Mucosa of descending colon (tissue), 3 donors: ENCODE data around the gene ADPRM. TPM values are rescaled to one million over a fixed set of nuclear protein-coding genes. Genes with fewer than 3 reads are reported as not detected.
A peak's percentile ranks its signal among the peaks of the same experiment; 100 is the strongest.

Experiments used
- ATAC-seq: fragments of 200-7000 bp; cut with Tn5 transposase; one replicate; pipeline ENCODE4 v1.9.1; 2020; ENCODE audit warnings: mild to moderate bottlenecking, moderate library complexity
- DNase-seq, 3 donors: peaks; one replicate each; pipeline ENCODE4 v3.0.0-alpha.2; 2020
- H3K36me3 ChIP-seq: fragments of 200-600 bp; one replicate; pipeline ENCODE4 v1.8.0; 2021; ENCODE audit warnings: low read depth, mild to moderate bottlenecking
- H3K4me1 ChIP-seq: fragments of 200-600 bp; one replicate; pipeline ENCODE4 v1.8.0; 2021; ENCODE audit warnings: low read depth, mild to moderate bottlenecking
- H3K4me3 ChIP-seq: fragments of 200-600 bp; one replicate; pipeline ENCODE4 v1.8.0; 2021; ENCODE audit warnings: mild to moderate bottlenecking
- H3K9me3 ChIP-seq: fragments of 200-600 bp; one replicate; pipeline ENCODE4 v1.8.0; 2021; ENCODE audit warnings: mild to moderate bottlenecking
- intact Hi-C, 2 donors: fragments of 100-400 bp; cut with DNase I in 1 of 2; cut with micrococcal nuclease in 1 of 2; formaldehyde crosslinking; loops; one replicate each; pipeline versions ENCODE4 v1.11.0 to v1.11.1; 2022; cut with DNase I, micrococcal nuclease
- total RNA-seq, 3 donors: library from RNA; stranded (reverse); fragmentation: NEBNext Ultra II Directional in 2 of 3; extraction: Animal tissue kit (Norgen Biotek cat#: 25700) in 2 of 3; gene quantifications; one replicate each; pipeline versions ENCODE4 v1.2.1 to v1.2.4, GENCODE V29; 2021 to 2023
- TF ChIP-seq, protein P1 (sequence below): fragments of 200-600 bp; IDR thresholded peaks from one replicate; pipeline ENCODE4 v1.8.0; 2022; ENCODE audit warnings: antibody characterized with exemption, mild to moderate bottlenecking
- donor health status: DM: no; HTN: no; CAD: no; lungs with moderate emphysema.
- donor health status: DM: no; HTN: no; CAD: no.
- donor health status: DM: no; HTN: yes; CAD: no.

Gene ADPRM
- total RNA-seq, 3 donors from 2014 or later = 6.9 to 8.7 (median 8.5) TPM

DNA sequence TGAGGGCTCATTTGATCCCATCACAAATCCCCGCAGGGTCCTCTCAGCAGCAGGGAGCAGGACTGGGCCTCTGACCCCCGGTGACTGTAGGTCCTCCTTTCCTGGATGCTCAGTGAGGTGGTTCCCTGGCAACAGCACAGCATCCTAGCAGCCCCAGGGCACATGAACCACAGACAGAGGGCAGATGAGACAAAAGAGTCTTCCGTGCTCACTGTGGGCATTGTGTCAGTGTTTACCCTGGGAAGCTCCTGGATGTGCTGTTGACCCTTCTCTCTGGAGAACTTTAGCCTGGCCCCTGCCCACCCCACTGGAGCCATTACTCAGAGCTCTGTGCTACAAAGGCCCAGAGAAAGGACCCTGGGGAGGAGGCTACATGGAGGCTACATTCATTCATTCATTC lies 54.2 kb downstream of the ADPRM start:
- no peak for ATAC-seq
- intact Hi-C loops = no loop called here
- Histone ChIP-seq H3K4me3 (no peak overlapping the region), H3K36me3 (no peaks in the 10 kb centered on the region), H3K4me1 (no peaks in the 10 kb centered on the region), H3K9me3 (no peaks in the 10 kb centered on the region)
- no peak for DNase-seq
- TF ChIP-seq, protein P1, sequence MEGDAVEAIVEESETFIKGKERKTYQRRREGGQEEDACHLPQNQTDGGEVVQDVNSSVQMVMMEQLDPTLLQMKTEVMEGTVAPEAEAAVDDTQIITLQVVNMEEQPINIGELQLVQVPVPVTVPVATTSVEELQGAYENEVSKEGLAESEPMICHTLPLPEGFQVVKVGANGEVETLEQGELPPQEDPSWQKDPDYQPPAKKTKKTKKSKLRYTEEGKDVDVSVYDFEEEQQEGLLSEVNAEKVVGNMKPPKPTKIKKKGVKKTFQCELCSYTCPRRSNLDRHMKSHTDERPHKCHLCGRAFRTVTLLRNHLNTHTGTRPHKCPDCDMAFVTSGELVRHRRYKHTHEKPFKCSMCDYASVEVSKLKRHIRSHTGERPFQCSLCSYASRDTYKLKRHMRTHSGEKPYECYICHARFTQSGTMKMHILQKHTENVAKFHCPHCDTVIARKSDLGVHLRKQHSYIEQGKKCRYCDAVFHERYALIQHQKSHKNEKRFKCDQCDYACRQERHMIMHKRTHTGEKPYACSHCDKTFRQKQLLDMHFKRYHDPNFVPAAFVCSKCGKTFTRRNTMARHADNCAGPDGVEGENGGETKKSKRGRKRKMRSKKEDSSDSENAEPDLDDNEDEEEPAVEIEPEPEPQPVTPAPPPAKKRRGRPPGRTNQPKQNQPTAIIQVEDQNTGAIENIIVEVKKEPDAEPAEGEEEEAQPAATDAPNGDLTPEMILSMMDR = no peak

DNA sequence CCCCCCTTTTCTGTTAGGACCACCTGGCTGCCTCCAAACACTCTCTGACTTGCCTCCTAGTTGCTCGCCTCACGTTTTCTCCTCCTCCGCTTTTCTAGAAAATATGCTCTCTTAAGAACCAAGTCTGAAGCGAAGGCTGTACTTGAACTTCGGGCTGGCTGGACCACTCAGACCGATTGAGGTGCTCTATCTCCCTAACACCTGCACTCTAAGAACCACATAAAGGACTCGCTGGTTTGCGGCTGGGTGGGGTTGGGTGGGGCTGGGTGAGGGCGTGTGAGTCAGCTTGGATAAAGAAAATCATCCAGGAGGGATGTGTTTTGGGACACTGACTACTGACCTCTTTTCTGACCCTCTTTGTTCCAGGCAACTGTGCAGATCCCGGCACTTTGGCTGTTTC lies 55.3 kb downstream of the ADPRM start:
- TF ChIP-seq, protein P1 = no peak
- Histone ChIP-seq H3K4me1 (no peaks in the 10 kb centered on the region), H3K9me3 (no peaks in the 10 kb centered on the region), H3K36me3 (no peaks in the 10 kb centered on the region), H3K4me3 (no peak overlapping the region)
- intact Hi-C loops = no loop called here
- ATAC-seq (peak; percentile 20), DNase-seq (no peak)

DNA sequence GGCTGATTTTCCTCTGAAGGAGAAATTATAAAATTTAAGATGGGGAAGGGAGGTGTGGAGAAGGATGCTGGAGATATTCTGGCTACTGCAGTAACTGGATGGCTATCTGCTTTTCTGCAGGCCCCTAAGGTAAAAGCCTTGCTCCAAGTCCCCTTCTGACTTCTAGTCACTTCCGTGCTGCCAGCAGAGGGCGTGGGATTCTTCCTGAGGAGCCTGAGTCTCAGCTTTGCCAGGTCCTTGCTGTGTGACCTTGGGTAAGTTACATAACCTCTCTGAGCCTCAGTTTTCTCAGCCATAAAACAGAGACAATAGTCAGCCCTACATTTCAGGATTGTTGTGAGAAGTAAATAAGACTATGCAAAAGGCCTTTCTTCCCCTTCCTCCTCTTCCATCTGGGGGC lies 56.7 kb downstream of the ADPRM start:
- ATAC-seq (peak; percentile 19), DNase-seq (peak in 2 of 3 donors; percentile 61 to 69)
- H3K36me3 ChIP-seq = no peaks in the 10 kb centered on the region
- intact Hi-C loops = no loop called here
- H3K4me3 ChIP-seq = no peak overlapping the region
- no peaks in the 10 kb centered on the region for H3K9me3 ChIP-seq
- TF ChIP-seq, protein P1 = no peak
- no peaks in the 10 kb centered on the region for H3K4me1 ChIP-seq

DNA sequence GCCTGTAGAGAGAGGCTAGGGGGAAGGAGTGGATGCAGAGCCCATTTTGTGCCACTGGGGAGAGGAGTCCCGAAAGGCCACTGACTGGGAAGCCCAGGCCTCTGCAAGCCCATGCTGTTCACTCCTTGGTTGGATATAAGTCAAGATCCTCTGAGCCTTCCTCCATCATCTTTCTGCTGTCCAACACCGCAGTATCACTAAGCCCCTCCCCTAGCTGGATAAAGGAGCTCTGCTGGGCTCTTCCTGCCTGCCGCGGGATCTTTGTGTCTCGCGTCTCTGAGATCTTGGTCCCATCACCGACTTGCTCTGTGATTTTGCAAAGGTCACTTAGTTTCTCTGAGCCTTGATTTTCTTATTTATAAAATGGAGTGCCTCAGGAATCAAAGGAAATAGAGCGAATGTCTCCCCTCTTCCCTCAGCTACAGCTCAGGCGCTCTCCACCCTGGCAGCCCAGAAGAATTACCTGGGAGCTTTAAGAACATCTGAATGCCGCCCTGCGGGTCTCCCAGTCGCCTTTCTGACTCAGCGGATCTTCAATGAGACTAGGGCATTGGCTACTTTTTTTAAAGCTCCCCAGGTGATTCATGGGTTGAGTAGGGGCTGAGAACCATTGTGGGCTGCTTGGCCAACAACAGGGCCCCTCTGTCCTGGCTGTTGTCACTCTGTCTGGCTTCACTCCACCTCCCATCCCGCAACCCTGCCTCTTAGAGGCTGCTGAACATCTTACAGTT lies 57.6 kb downstream of the ADPRM start:
- no peak overlapping the region for H3K4me3 ChIP-seq
- ATAC-seq (no peak), DNase-seq (no peak)
- intact Hi-C loops = no loop called here
- H3K36me3 ChIP-seq = no peaks in the 10 kb centered on the region
- H3K9me3 ChIP-seq = no peaks in the 10 kb centered on the region
- TF ChIP-seq, protein P1 = no peak
- H3K4me1 ChIP-seq = no peaks in the 10 kb centered on the region

DNA sequence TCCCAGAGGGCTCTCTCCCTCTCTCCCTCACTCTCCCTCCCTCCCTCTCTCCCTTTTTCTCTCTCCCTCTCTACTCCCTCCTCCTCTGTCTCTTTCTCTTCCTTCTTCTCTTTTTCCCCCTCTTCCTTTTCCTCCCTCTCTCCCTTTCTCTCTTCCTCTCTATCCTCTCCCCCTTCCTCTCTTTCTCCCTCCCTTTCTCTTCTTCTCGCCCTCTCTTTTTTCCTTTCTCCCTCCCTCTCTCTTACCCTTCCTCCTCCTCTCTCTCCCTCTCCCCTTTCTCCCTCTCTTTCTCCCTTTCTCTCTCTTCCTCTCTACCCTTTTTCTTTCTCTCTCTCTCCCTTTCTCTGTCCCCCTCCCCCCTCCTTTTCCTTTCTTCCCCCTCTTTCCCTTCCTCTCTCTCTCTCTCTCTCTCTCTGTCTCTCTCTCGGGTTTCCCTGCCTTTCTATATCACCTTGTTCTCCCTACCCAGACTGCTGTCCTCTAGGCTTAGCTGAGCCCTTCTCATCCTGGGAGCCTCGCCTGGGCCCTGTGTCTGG lies 58.3 kb downstream of the ADPRM start:
- ATAC-seq (no peak), DNase-seq (no peak)
- no peak overlapping the region for H3K4me3 ChIP-seq
- H3K36me3 ChIP-seq = no peaks in the 10 kb centered on the region
- H3K9me3 ChIP-seq = no peaks in the 10 kb centered on the region
- intact Hi-C loops = no loop called here
- no peaks in the 10 kb centered on the region for H3K4me1 ChIP-seq
- TF ChIP-seq, protein P1 = no peak
